ENCODE results near the gene C11orf86.
"Not testable (repeated sequence)": the region's sequence is repeated elsewhere in the genome, so short reads cannot be mapped to it uniquely, and the experiment has no call there.

Gene C11orf86

DNA sequence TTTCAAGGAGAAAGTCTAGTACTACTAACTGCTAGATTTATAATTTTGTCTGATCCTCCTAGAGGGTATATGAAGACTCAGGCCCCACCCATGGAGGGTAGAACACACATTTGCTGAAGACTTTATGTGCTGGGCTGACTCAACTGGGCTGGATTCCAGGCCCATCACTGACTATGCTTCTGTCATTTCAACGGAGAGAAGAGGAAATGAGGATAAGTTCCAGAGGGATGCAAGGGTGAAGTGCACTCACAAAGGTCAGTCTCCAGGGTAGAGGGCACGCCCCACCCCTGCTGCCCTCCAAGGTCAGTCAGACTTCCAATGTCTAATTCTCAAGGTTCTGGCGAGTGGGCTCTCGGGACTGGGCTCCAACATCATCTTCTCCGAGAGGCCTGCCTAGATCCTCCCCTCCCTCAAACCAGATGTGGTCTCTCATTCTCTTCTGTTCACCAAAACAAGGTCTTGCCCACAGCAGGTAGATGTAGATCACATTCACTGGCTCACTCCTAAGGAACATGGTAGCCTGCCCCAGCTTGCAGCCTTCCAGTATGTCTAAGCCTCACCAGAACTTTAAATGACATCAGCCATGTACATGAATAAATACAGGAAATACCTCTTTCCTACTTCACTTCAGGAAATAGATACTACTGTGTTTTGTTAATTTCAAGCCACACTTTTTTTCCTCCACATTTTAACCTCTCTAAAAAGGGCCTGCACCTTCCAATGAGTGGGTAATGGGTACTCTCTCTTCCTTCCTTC is 7.3 kb upstream of the C11orf86 start:
- no peak for DNase-seq

DNA sequence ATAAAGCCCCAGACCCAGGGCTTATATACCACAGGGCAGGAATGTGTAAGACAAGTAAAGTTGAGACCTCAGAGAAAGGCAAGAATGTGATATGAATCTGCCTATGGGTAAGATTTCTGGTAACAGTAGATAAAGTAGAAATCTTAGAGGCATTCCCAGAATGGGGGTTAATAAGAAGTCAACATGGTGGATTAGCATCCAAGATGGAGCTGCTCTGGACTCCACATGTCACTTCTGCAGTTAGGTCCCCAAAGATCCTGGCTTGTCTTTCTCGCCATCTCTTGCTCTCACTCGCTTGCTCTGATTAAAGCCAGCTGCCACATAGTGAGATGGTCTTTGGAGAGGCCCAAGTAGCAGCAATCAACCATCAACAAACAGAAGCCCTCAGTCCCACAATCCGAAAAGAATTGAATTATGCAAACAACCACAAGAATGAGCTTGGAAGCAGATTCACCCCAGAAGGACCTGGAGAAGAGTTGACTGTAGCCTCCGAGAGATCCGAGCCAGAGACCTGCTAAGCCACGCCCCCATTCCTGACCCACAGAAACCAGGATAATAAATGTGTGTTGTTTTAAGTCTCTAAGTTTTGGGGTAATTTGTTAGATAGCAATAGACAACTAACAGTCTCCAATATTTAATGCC is 5.4 kb upstream of the C11orf86 start:
- no peak for DNase-seq

GRCh38 chr11:66970371-66970806 is 4.7 kb upstream of the C11orf86 start:
- no peak for DNase-seq

- no peak for DNase-seq
Observed at GRCh38 chr11:66970807-66971442, 4.2 kb upstream of the C11orf86 start.

GRCh38 chr11:66971488-66971887 is 3.6 kb upstream of the C11orf86 start:
- no peak for DNase-seq

DNA sequence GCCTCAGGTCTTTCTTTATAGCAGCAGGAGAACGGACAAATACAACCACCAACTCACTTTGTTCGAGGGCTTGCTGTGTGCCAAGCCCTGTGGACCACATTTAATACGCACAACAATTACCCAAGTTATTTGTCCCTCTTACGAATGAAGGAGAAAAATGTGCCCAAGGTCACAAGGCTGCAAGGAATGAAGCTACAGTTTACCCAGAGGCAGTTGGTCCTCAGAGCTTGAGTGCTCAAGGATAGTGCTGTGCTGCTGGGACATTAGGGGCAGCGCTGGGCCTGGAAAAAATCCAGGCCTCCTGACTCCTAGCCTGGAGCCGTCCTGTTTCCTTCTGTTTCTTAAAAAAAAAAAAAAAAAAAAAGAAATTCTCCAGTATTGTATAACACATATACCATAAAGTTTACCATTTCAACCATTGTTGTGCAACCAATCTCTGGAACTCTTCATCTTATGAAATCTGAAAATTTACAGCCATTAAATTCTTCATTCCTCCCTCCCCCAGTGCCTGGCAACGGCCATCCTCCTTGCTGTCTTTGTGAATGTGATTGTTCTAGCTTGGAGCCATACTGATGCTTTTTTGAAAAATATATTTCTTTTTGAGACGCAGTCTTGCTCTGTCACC is 1.0 kb upstream of the C11orf86 start:
- DNase-seq = no peak

- no peak for DNase-seq
Observed at GRCh38 chr11:66975405-66976027, 412 bp downstream of the C11orf86 start.

GRCh38 chr11:66976028-66976467 is 944 bp downstream of the C11orf86 start:
- peak; percentile 78 for DNase-seq

GRCh38 chr11:66976925-66977324 is 1.8 kb downstream of the C11orf86 start:
- no peak for DNase-seq

GRCh38 chr11:66978229-66978628 is 3.1 kb downstream of the C11orf86 start:
- DNase-seq = no peak

DNA sequence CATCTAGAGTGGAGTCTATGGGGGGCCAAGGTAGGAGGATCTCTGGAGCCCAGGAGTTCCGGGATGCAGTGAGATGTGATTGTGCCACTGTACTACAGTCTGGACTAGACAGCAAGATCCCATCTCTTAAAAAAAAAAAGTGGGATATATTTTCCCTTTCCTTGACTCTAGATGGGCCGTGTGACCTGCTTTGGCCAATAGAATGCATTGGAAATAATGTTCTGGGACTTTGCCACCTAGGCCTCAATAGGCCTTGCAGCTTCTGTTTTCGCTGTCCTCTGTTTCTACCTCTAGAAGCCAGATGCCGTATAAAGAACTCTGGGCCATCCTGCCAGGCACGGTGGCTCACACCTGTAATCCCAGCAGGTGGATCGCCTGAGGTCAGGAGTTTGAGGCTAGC is 3.6 kb downstream of the C11orf86 start:
- no peak for DNase-seq

DNA sequence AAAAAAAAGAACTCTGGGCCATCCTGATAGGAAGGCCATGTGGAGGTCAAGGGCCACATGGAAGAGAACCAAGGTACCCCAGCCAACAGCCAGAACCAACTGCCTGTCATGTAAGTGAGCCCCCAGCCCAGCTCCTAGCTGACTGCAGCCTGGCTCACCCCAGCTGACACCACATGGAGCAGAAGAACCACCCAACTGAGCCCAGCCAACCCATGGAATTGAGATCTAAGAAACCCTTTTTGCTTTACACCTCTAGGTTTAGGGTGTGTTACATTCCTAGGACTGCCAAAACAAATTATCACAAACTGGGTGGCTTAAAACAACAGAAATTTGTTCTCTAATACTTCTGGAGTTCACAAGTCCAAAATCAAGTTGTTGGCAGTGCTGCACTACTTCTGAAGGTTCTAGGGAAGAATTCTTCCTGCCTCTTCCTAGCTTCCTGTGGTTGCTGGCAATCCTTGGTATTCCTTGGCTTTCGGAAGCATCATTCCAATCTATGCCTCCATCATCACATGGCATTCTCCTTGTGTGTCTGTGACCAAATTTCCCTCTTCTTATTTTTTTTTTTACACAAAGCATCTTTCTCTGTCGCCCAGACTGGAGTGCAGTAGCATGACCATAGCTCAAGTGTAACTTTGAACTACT is 4.4 kb downstream of the C11orf86 start:
- DNase-seq = no peak

GRCh38 chr11:66981976-66982578 is 7.0 kb downstream of the C11orf86 start:
- DNase-seq = no peak

GRCh38 chr11:66983275-66983924 is 8.3 kb downstream of the C11orf86 start:
- no peak for DNase-seq

DNA sequence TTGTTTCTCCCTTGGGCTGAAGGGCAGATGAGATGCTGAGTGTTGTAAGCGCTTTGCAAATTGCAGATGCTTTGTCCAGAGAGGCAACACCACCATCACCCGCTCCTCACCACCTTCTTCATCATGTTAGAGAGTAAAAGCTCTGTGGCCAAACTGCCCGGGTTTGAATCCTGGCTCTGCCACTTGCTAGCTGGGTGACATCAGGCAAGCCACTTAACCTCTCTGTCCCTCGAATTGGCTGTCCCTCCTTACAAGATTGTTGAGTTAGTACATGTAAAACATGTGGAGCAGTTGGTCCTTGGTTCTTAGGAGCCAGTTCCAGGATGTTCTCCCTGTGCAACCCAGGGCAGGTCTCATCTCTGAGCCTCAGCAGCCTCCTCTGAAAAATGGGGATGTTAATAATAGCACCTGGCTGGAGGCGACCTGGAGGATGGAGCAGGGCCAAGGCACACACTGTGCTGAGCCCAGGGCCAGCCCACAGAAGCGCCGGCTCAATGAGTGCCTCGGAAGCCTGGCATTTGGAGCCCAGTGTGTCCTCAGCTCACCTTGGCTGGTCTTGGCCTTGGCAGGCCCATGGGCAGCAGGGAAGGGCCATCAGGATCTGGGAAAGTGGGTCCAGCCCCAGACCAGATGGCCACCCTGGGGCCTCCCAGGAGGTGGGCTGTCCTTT is 10.5 kb downstream of the C11orf86 start:
- DNase-seq = no peak

GRCh38 chr11:66986178-66986545 is 11.1 kb downstream of the C11orf86 start:
- no peak for DNase-seq

GRCh38 chr11:66987158-66987620 is 12.1 kb downstream of the C11orf86 start:
- DNase-seq = peak; percentile 52

GRCh38 chr11:66987924-66988637 is 13.0 kb downstream of the C11orf86 start:
- peak; percentile 24 for DNase-seq

DNA sequence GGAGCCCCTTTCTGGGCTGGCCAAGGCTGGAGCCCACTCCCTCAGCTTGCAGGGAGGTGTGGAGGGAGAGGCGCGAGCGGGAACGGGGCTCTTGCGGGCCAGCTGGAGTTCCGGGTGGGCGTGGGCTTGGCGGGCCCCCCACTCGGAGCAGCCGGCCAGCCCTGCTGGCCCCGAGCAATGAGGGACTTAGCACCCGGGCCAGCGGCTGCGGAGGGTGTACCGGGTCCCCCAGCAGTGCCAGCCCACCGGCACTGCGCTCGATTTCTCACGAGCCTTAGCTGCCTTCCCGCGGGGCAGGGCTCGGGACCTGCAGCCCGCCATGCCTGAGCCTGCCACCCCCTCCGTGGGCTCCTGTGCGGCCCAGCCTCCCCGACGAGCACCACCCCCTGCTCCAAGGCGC is 13.6 kb downstream of the C11orf86 start:
- DNase-seq = not testable (repeated sequence)

- DNase-seq = not testable (repeated sequence)
Observed at GRCh38 chr11:66989360-66989759, 14.3 kb downstream of the C11orf86 start.

Data from retina (tissue), 1 donor.